ENCODE results near the gene CTSC.

Gene CTSC

DNA sequence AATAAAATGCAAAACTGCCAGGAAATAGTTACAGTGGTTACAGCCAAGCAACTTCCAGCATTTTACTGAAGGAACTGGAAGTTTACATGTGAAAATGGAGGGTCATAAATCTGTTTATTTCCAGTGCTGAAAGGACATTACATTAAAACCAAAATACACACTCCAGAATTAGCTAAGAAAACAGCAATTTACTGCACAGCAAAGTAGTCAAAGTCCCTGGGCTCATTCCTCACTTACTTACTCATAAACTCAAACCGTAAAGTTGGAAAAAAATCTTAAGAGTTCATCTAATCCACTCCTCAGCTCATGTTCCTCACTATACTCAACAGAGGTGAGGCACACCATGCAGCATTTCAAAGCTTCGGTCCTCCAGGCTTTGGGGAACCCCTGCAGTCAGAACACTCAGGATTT, 17.4 kb downstream of the CTSC start:
- no peak for TF ChIP-seq Cebpa-rat (IDR thresholded peaks at IDR 0.05)
- H3K27ac ChIP-seq, result no peak overlapping the region
- H3K27me3 ChIP-seq, result no peaks in the 10 kb centered on the region
- no peaks in the 10 kb centered on the region for H3K9me3 ChIP-seq
- H3K9ac ChIP-seq, result no peak overlapping the region
- H3K4me1 ChIP-seq, result no peaks in the 10 kb centered on the region
- peaks cover 98% of the 10 kb centered on the region for H4K20me1 ChIP-seq
- no peak overlapping the region for H3K4me2 ChIP-seq
- H3K36me3 ChIP-seq, result peaks cover 89% of the 10 kb centered on the region
- no peak overlapping the region for H3K4me3 ChIP-seq

DNA sequence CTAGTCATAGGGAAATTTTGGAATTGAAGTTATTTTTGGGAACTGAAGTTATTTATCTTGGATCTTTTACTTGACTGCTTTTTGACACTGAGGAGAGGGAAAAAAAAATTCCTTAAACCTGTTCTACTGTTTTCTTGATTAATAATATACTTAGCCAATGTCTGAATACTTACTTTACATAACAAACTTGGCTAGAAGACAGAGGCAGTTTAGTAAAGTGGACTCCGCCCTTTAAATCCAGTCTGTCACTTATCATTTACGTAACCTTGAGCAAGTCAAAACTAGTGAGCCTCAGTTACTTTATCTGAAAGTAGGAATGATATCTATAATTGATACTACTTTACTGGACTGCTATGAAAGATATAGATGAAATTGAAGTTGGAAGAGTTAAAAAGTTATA, 19.5 kb downstream of the CTSC start:
- Histone ChIP-seq H3K9me3 (no peaks in the 10 kb centered on the region), H3K4me2 (no peak overlapping the region), H3K4me1 (no peaks in the 10 kb centered on the region), H4K20me1 (peaks cover 98% of the 10 kb centered on the region), H3K27me3 (no peaks in the 10 kb centered on the region), H3K36me3 (peaks cover 87% of the 10 kb centered on the region), H3K9ac (no peak overlapping the region), H3K27ac (no peak overlapping the region), H3K4me3 (no peak overlapping the region)
- no peak for TF ChIP-seq Cebpa-rat (IDR thresholded peaks at IDR 0.05)

DNA sequence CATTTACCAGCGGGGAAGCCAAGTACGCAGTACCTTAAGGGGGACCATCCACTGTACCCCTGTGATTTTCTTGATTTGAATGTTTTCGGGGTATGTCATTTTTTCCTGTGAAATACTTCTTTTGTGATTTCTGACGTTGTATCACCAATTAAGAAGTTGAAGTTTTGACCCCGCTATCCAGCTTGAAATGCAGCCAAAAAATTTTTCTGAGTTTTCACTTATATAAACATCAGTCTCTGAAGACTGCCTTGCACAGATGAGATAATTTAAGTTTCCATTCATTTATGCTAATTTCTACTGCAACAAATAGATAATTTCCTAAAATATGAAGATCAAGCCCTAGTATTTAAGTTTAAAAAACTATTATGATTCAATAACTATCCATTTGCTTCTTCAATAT, 20.0 kb downstream of the CTSC start:
- Histone ChIP-seq H3K4me3 (no peak overlapping the region), H3K4me2 (no peak overlapping the region), H4K20me1 (peaks cover 98% of the 10 kb centered on the region), H3K9me3 (no peaks in the 10 kb centered on the region), H3K4me1 (no peaks in the 10 kb centered on the region), H3K9ac (no peak overlapping the region), H3K27me3 (no peaks in the 10 kb centered on the region), H3K36me3 (peaks cover 87% of the 10 kb centered on the region), H3K27ac (no peak overlapping the region)
- TF ChIP-seq Cebpa-rat (IDR thresholded peaks at IDR 0.05), result no peak

DNA sequence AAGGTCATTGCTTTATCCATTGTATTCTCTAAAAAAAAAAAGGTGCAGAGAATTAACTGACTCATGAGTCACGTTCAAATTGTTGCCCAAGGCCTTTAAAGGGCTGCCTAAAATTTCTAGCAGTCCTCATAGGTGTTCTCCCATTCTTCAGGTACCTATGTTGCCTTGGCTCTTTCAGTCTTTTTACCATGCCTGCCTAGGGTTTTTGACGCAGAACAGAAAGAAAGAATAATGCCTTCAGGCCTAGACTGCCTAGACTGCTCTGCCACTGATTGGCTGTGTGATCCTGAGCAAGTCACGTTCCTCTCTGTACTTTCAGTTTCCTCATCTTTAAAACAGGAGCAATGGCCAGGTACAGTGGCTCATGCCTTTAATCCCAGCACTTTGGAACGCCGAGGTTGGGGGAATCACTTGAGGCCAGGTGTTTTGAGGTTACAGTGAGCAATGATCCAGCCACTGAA, 21.5 kb downstream of the CTSC start:
- H3K36me3 ChIP-seq, result peaks cover 86% of the 10 kb centered on the region
- H3K9me3 ChIP-seq, result no peaks in the 10 kb centered on the region
- no peak overlapping the region for H3K27ac ChIP-seq
- peaks cover 98% of the 10 kb centered on the region for H4K20me1 ChIP-seq
- no peak for TF ChIP-seq Cebpa-rat (IDR thresholded peaks at IDR 0.05)
- H3K9ac ChIP-seq, result no peak overlapping the region
- H3K4me3 ChIP-seq, result no peak overlapping the region
- H3K4me1 ChIP-seq, result no peaks in the 10 kb centered on the region
- H3K4me2 ChIP-seq, result no peak overlapping the region
- H3K27me3 ChIP-seq, result no peaks in the 10 kb centered on the region

DNA sequence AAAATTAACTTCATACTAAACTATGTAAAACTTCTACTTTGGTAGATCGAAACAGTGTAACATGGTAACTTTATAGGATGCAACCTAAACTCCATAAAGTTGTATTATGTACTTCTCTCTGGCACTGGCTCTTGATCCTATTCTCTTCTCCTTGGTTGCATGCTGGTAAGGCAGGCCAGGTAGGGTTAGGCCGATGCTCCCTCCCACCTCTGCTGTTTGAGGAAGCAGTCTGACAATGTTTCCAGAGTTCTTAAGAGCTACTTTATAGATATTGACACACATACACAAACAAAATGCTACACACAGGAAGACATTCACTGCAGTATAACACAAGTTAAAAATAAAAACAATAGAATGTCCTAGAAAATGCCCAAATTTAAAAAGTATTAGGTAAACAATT, 22.5 kb downstream of the CTSC start:
- no peaks in the 10 kb centered on the region for H3K27me3 ChIP-seq
- H4K20me1 ChIP-seq, result peaks cover 98% of the 10 kb centered on the region
- no peak overlapping the region for H3K4me3 ChIP-seq
- no peak for TF ChIP-seq Cebpa-rat (IDR thresholded peaks at IDR 0.05)
- no peaks in the 10 kb centered on the region for H3K9me3 ChIP-seq
- no peaks in the 10 kb centered on the region for H3K4me1 ChIP-seq
- no peak overlapping the region for H3K4me2 ChIP-seq
- H3K9ac ChIP-seq, result no peak overlapping the region
- no peak overlapping the region for H3K27ac ChIP-seq
- peaks cover 86% of the 10 kb centered on the region for H3K36me3 ChIP-seq

DNA sequence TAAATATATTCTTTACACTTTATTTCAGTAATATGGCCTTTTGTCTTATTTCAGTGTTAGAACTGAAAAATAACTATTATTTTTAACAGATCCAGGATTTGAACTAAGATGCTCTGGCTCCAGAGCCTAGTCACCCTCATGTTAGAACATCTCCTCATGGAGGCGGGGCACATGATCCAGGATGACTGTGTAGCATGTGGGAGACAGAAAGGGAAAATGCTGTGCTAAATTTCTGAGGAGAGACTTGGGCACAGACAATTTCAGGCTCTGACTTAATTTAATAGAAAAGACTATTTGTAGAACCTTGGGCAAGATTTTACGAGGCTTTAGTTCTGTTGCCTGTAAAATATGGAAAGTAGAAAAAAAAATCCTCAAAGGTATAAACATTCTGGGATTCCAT, 24.1 kb downstream of the CTSC start:
- Histone ChIP-seq H4K20me1 (peaks cover 85% of the 10 kb centered on the region), H3K4me3 (no peak overlapping the region), H3K27ac (no peak overlapping the region), H3K9me3 (no peaks in the 10 kb centered on the region), H3K4me1 (no peaks in the 10 kb centered on the region), H3K36me3 (peaks cover 92% of the 10 kb centered on the region), H3K27me3 (no peaks in the 10 kb centered on the region), H3K4me2 (no peak overlapping the region), H3K9ac (no peak overlapping the region)
- no peak for TF ChIP-seq Cebpa-rat (IDR thresholded peaks at IDR 0.05)

DNA sequence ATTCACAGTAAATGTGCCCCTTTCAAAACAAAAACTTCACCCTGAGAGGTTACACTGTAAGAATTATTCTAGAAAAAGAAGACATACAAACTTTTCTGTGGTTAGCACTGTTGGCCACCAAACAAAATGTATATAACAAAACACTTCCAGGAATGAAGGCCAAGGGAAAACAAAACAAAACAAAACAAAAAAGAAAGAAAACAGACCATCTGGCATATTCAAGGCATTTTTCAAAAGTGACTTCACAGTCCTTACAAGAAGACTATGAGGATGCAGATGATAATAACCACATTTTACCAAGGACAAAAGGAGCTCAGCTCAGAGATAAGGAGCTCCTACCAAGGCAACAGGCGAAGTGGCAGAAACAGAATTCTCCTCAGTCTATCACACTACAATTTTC, 24.9 kb downstream of the CTSC start:
- Histone ChIP-seq H3K9me3 (no peaks in the 10 kb centered on the region), H3K27me3 (no peaks in the 10 kb centered on the region), H3K36me3 (peaks cover 94% of the 10 kb centered on the region), H3K9ac (no peak overlapping the region), H4K20me1 (peaks cover 77% of the 10 kb centered on the region), H3K27ac (no peak overlapping the region), H3K4me2 (no peak overlapping the region), H3K4me1 (no peaks in the 10 kb centered on the region), H3K4me3 (no peak overlapping the region)
- TF ChIP-seq Cebpa-rat (IDR thresholded peaks at IDR 0.05), result no peak

DNA sequence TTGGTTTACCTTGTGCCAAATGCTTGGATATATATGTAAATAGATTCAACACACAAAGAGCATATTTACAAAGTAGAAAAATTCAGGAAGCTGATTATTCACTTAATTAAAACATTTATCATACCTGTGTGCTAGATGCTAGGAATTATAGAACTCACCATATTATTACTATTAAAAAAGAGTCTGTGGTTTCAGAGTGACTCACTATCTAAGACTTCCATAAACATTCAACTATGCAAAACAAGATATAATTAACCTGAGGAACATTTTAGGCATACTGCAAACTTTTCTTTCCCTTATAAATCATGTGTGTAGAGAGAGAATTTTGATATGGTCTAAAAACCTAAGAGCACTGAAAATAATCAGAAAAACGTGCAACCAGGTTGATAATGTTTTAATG, 27.3 kb downstream of the CTSC start:
- H4K20me1 ChIP-seq, result peaks cover 68% of the 10 kb centered on the region
- no peak overlapping the region for H3K27ac ChIP-seq
- no peak for TF ChIP-seq Cebpa-rat (IDR thresholded peaks at IDR 0.05)
- no peaks in the 10 kb centered on the region for H3K27me3 ChIP-seq
- H3K4me3 ChIP-seq, result no peak overlapping the region
- 0 out of 2 replicates have a peak, but pooled peaks cover 5% of the 10 kb centered on the region for H3K9me3 ChIP-seq
- H3K36me3 ChIP-seq, result peaks cover 96% of the 10 kb centered on the region
- H3K4me2 ChIP-seq, result no peak overlapping the region
- no peaks in the 10 kb centered on the region for H3K4me1 ChIP-seq
- no peak overlapping the region for H3K9ac ChIP-seq

DNA sequence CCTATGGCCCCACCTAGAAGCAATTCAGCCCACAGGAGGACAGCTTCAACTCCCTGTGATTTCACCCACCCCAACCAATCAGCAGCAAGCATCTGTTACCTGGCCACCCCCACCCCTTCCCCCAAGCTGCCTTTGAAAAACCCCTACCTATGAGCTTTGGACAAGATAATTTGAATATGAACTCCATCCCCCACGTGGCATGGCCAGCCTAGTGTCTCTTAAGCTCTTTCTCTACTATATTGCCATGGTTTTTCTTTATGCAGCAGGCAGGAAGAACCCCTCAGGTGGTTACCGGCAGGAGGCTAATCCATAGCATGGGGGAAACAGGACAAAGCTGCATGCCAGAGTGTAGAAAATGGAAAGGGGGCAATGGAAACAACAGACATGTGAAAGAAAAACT, 29.0 kb downstream of the CTSC start:
- no peak overlapping the region for H3K27ac ChIP-seq
- H3K36me3 ChIP-seq, result peaks cover 97% of the 10 kb centered on the region
- no peak overlapping the region for H3K4me3 ChIP-seq

DNA sequence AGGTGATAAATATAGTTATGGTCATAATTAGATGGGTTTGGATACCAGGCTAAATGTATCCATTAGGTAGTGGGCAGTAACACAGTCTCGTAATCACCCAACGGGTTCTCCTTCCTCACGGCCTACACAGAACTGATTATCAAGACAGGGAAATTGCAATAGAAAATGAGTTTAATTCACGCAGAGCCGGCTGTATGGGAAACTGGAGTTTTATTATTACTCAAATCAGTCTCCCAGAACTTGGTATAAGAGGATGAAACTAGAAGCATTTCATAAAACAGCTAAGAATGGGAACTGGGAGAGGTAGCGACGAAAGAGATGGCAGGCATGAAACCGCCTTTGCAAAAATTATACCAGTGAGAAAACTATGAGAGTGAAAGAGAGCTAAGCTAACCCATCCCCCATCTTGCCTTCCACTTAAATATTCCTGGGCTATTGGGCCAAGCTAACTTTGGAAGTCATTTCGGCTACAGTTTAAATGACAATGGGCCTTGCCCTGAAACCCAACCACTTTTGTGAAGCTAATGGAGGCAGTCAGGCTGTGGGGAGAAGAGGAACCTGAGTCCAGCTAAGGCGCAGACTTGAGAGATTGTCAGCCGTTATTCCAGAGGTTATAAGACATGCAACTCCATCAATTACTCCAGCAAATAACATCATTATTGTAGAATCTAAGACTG, 29.6 kb downstream of the CTSC start:
- Histone ChIP-seq H3K9me3 (0 out of 2 replicates have a peak, but pooled peaks cover 5% of the 10 kb centered on the region), H3K36me3 (peaks cover 97% of the 10 kb centered on the region), H3K4me1 (no peaks in the 10 kb centered on the region), H3K4me3 (no peak overlapping the region), H3K27me3 (no peaks in the 10 kb centered on the region), H3K27ac (no peak overlapping the region), H4K20me1 (peaks cover 53% of the 10 kb centered on the region), H3K9ac (no peak overlapping the region), H3K4me2 (no peak overlapping the region)
- TF ChIP-seq Cebpa-rat (IDR thresholded peaks at IDR 0.05), result no peak

More for the DNA sequence above, 29.0 kb downstream of the CTSC start:
- Histone ChIP-seq H3K9me3 (0 out of 2 replicates have a peak, but pooled peaks cover 5% of the 10 kb centered on the region), H4K20me1 (peaks cover 53% of the 10 kb centered on the region), H3K4me1 (no peaks in the 10 kb centered on the region), H3K9ac (no peak overlapping the region), H3K4me2 (no peak overlapping the region), H3K27me3 (no peaks in the 10 kb centered on the region)
- no peak for TF ChIP-seq Cebpa-rat (IDR thresholded peaks at IDR 0.05)
